Pulmonary artery endothelial cell (primary cell): ENCODE data around the gene ADAMTS2. TPM values are rescaled to one million over a fixed set of nuclear protein-coding genes. Genes with fewer than 3 reads are reported as not detected.

Experiments
- DNase-seq: peaks from one replicate; pipeline ENCODE4 v3.0.0-alpha.2; 2011; ENCODE audit warnings: low read depth, low spot score
- total RNA-seq: library from RNA; depleted of rRNA; stranded (reverse); fragments of >200 nt; gene quantifications from 2 replicates; pipeline ENCODE4 v1.2.3, GENCODE V29; 2014

ADAMTS2 gene
- total RNA-seq, 1 donor from 2014 or later, result not detected

GRCh38 chr5:179267671-179268083 lies 77.6 kb downstream of the ADAMTS2 start:
- DNase-seq, result no peak

GRCh38 chr5:179267071-179267670 lies 78.1 kb downstream of the ADAMTS2 start:
- no peak for DNase-seq

GRCh38 chr5:179266291-179267070 lies 78.8 kb downstream of the ADAMTS2 start:
- no peak for DNase-seq

GRCh38 chr5:179265514-179266290 lies 79.6 kb downstream of the ADAMTS2 start:
- DNase-seq, result no peak

- no peak for DNase-seq
These were observed 80.3 kb downstream of the ADAMTS2 start for GRCh38 chr5:179264783-179265513.

- DNase-seq, result no peak
These were observed 81.0 kb downstream of the ADAMTS2 start for GRCh38 chr5:179264053-179264782.

- no peak for DNase-seq
These were observed 81.7 kb downstream of the ADAMTS2 start for GRCh38 chr5:179263391-179264052.

- no peak for DNase-seq
These were observed 82.9 kb downstream of the ADAMTS2 start for GRCh38 chr5:179262126-179262920.

GRCh38 chr5:179261301-179262125 lies 83.7 kb downstream of the ADAMTS2 start:
- no peak for DNase-seq

- no peak for DNase-seq
These were observed 84.8 kb downstream of the ADAMTS2 start for GRCh38 chr5:179260324-179261070.

GRCh38 chr5:179259731-179260323 lies 85.4 kb downstream of the ADAMTS2 start:
- DNase-seq, result no peak

GRCh38 chr5:179258922-179259730 lies 86.1 kb downstream of the ADAMTS2 start:
- DNase-seq, result no peak

- DNase-seq, result no peak
These were observed 87.0 kb downstream of the ADAMTS2 start for GRCh38 chr5:179258001-179258921.

- no peak for DNase-seq
These were observed 88.0 kb downstream of the ADAMTS2 start for GRCh38 chr5:179257176-179257682.
